Spinal cord (tissue), 10 donors: Measurements from ENCODE around the gene CPSF2. TPM values are rescaled to one million over a fixed set of nuclear protein-coding genes. Genes with fewer than 3 reads are reported as not detected.

Experiments used
- DNase-seq, 6 donors: peaks; one replicate each; pipeline versions ENCODE4 v3.0.0 to v3.0.0-alpha.2; 2013 to 2015; ENCODE audit warnings: low spot score in 6 of 6, low read depth in 4 of 6
- H3K27ac ChIP-seq: one replicate; pipeline ENCODE4 v1.5.1; 2013; ENCODE audit warnings: low read depth, low read length, control low read depth
- H3K27me3 ChIP-seq: one replicate; pipeline ENCODE4 v1.6.1; 2013; ENCODE audit warnings: low read length; ENCODE audit not compliant: control insufficient read depth, insufficient read depth
- H3K36me3 ChIP-seq: one replicate; pipeline ENCODE4 v1.6.1; 2013; ENCODE audit warnings: low read length; ENCODE audit not compliant: control insufficient read depth, insufficient read depth
- H3K4me1 ChIP-seq: one replicate; pipeline ENCODE4 v1.6.1; 2013; ENCODE audit warnings: low read length; ENCODE audit not compliant: control insufficient read depth, insufficient read depth
- H3K4me3 ChIP-seq: one replicate; pipeline ENCODE4 v1.5.1; 2013; ENCODE audit warnings: low read depth, low read length, control low read depth
- H3K9me3 ChIP-seq: one replicate; pipeline ENCODE4 v1.6.1; 2013; ENCODE audit warnings: low read length; ENCODE audit not compliant: control insufficient read depth, insufficient read depth
- WGBS: methylation state at CpG from one replicate; pipeline ENCODE4 v1.1.5; 2013; ENCODE audit warnings: missing lambda C conversion rate; ENCODE audit not compliant: insufficient coverage; 5-methylcytosine and 5-hydroxymethylcytosine counted together
- polyA plus RNA-seq, 2 donors: library from polyadenylated mRNA; unstranded; fragments of 120-200 nt; gene quantifications; one replicate each; pipeline ENCODE4 v1.2.1, GENCODE V29; 2013; ENCODE audit not compliant: insufficient read length in 2 of 2
- total RNA-seq, 2 donors: library from RNA; depleted of rRNA in 1 of 2; stranded (reverse); fragments of 120-200 nt in 1 of 2; fragments of >200 nt in 1 of 2; gene quantifications; one replicate each; pipeline versions ENCODE4 v1.2.3 to v1.2.4, GENCODE V29; 2013 to 2014
- donor health status: healthy.

Gene CPSF2
- total and polyA plus RNA-seq, 4 donors: 28.9 to 57.5 (median 48.1) TPM

DNA sequence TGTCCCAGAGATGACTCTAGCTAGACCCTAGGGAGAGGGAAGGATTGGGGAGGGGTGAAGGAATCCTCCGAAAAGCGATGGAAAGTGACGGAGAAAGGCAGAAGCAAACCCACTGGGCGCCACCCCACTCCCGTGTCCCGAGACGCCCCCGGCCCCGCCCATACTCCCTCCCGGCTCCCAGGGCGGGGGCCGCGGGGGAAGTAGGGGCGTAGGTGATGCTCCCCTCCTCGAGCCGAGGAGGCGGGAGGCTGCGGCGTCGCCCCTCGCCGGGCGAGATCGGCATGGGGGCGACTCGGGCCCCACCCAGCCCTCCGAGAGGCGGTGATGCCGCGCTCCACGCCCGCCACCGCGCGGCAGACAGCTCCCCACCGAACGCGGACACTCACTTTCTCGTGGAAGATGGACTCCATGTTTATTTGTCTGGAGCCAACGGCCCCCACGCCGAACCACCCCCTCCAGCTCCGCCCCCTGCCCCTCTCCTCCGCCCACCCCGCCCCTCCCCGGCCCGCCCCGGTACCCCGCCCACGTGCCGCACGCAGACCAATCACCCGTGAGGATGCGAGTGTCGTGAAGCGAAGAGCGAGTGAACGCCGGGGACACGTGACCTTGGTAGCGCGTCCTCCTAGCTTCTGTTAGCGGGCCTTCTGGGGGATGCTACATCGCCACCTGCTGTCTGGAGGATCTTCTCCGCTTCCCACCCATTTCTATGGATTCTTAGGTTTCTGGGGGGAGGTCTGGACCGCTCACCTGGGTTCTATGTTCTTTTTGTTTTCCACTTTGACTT lies 15.4 kb upstream of the CPSF2 start, which contains the start of gene ATXN3:
Gene ATXN3, minus strand, starts transcription at position 440 of the 784 bp plus-strand sequence. Its CDS starts 30 bp downstream, at position 410.
- H3K27ac ChIP-seq: peak within 1 kb of the TSS; percentile 82
- 0% methylated on average over 51 of the region's 66 CpGs for WGBS

DNA sequence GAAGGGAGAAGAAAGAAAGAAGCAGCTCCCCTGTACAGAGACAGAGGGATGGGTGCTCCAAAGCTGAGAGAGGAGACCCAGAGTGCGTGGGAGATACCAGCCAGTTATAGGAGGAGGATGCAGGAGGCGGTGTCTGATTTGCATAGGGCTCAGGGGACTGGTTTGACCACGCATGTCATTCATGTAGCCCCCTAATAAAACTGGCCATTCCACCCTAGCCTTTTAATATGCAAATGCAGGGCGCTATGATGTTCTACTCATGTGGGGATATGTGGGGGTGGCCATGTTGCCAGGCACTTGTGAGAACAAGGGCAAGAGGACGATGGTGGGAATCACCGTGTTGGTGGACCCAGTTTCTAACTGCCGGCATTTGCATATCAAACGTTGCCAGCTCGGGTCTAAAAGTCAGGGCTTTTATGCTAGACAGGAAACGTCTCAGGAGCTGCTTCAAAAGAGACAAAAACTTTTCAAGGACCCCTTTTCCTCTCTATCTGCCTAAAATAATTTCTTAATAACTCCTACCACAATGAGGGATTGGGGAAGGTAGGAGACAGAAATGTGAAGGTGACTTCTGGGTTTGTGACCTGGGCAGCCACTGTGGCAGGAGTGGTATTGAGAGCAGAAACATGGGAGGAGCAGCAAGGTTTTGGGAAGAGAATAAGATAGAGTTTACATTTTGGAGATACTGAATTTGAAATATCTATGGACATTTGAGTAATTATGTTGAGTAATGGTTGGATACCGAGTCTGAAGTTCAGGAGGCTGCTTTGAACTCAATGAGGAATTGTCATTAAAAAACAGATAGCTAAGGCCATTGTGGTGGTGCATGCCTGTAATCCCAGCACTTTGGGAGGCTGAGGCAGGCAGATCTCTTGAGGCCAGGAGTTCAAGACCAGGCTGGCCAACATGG lies 13.2 kb upstream of the CPSF2 start:
- Histone ChIP-seq H3K4me1 (peaks cover 10% of the 10 kb centered on the region), H3K36me3 (no peaks in the 10 kb centered on the region), H3K27ac (no peak overlapping the region), H3K27me3 (no peaks in the 10 kb centered on the region), H3K4me3 (no peak overlapping the region), H3K9me3 (no peaks in the 10 kb centered on the region)
- 6% methylated on average over 8 of the region's 11 CpGs for WGBS
- DNase-seq: peak in 1 of 6 donors; percentile 19

More for the DNA sequence above, 15.4 kb upstream of the CPSF2 start, which contains the start of gene ATXN3:
- H3K36me3 ChIP-seq: no peaks in the 10 kb centered on the region
- peak within 1 kb of the TSS; percentile 87 for H3K4me3 ChIP-seq
- no peaks in the 10 kb centered on the region for H3K9me3 ChIP-seq
- DNase-seq: peak; percentile 80 to 99 (median 96)
- H3K27me3 ChIP-seq: no peaks in the 10 kb centered on the region
- peaks cover 13% of the 10 kb centered on the region for H3K4me1 ChIP-seq

DNA sequence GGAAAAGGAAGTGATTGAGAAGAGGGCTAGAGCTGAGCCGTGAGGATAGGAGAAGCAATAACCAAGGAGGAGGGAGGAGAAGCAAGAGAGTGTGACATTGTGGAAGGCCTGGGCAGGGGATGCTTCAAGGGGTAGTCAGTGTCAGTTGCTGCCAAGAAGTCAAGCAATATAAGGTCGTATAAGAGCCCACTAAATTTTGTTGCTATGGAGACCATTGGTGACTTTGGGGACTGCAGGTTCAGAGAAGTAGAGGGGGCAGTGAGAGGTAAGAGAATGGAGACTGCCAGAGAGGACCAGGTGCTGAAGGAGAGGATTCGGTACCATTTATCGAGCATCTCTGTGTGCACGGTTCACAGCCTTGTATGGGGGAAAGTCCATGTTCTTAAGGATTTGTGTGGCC lies 12.3 kb upstream of the CPSF2 start:
- H3K4me3 ChIP-seq: no peak overlapping the region
- H3K4me1 ChIP-seq: peaks cover 10% of the 10 kb centered on the region
- H3K9me3 ChIP-seq: no peaks in the 10 kb centered on the region
- no peak overlapping the region for H3K27ac ChIP-seq
- no peak for DNase-seq
- no peaks in the 10 kb centered on the region for H3K27me3 ChIP-seq
- H3K36me3 ChIP-seq: no peaks in the 10 kb centered on the region
- 75% methylated on average over 5 of the region's 5 CpGs for WGBS

DNA sequence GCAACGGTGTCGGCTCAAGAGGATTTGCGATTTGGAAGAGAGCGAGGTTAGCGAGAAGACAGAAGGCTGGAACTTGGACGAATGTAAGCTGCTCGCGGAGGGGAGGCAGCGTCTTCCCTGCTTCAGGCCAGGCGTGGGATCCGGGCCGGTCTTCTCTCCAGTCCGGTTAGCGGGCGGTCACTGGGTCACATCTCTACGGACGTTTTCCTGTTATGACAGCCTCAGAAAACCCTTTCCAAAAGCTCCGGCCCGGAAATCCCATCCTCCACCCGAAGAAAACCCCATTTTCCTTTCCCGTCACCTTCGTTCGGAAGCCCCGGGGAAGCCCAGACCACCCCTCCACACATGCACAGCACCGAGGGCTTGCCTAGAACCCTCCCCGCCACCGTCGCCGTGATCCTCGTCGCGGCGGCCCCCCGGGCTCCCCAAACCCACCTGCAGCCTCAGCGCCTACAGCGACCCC lies 531 bp upstream of the CPSF2 start:
- no peaks in the 10 kb centered on the region for H3K9me3 ChIP-seq
- peak overlapping the region; percentile 95 for H3K4me3 ChIP-seq
- DNase-seq: peak in 2 of 6 donors; percentile 43 to 70
- no peaks in the 10 kb centered on the region for H3K27me3 ChIP-seq
- H3K27ac ChIP-seq: peak overlapping the region; percentile 96
- 0% methylated on average over 36 of the region's 36 CpGs for WGBS
- peaks cover 19% of the 10 kb centered on the region for H3K4me1 ChIP-seq
- peaks cover 8% of the 10 kb centered on the region for H3K36me3 ChIP-seq

DNA sequence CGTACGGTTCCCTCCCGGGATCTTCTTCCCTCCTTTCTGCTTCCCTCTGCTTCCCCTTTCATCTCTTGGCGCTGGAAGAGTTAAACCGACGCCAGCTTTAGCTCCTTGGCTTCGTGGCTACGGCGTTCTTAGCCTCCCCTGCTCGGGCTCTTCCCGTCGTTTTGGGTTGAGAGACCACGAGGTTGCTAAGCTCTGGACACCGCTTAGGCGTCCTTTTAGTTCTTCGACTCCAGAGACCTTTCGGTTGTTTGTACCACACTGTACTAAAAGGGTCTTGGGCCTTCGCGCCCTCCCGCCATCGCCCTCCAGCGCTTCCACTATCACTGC lies 545 bp downstream of the CPSF2 start:
- Histone ChIP-seq H3K27ac (peak overlapping the region; percentile 96), H3K9me3 (no peaks in the 10 kb centered on the region), H3K4me1 (peaks cover 19% of the 10 kb centered on the region), H3K36me3 (peaks cover 10% of the 10 kb centered on the region), H3K4me3 (peak overlapping the region; percentile 95), H3K27me3 (no peaks in the 10 kb centered on the region)
- peak; percentile 32 to 89 (median 54) for DNase-seq
- WGBS: 0% methylated on average over 22 of the region's 22 CpGs

DNA sequence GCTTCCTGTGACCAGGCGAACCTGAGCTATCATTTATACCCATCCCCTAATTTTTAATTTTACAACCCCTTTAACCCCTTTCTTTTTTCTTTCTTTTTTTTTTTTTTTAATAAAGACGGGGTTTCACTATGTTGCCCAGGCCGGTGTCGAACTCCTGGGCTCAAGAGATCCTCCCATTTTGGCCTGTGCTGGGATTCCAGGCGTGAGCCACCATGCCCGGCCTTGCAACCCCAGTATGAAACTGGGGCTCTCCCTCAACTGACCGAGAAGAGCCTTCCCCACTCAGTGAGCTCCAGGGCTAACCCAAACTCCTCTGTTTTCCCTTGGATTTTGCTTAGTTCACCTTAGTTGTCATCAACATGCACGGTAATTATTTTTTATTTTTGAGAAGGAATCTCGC lies 992 bp downstream of the CPSF2 start:
- no peaks in the 10 kb centered on the region for H3K27me3 ChIP-seq
- peak overlapping the region; percentile 96 for H3K27ac ChIP-seq
- no peaks in the 10 kb centered on the region for H3K9me3 ChIP-seq
- H3K36me3 ChIP-seq: peaks cover 11% of the 10 kb centered on the region
- peak in 1 of 6 donors; percentile 3 for DNase-seq
- peaks cover 19% of the 10 kb centered on the region for H3K4me1 ChIP-seq
- peak overlapping the region; percentile 95 for H3K4me3 ChIP-seq
- 44% methylated on average over 7 of the region's 9 CpGs for WGBS

DNA sequence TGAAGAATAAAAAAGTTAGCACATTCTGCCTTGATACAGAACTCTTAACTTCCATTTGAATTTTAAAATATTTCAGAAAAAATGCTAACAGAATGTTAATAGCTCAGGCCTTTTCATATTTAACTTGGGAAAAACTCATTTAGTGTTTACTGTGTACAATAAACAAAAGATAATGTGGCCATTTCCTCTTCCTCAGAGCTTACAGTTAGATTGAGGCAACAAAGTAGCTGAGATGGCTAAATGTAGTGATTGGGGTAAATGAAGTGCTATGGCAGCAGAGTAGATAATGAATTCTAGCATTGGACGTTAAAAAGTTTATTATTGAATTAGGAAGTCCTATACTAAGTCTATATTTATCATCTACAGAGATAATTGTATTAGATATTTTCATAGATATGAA lies 12.7 kb downstream of the CPSF2 start:
- DNase-seq: no peak
- Histone ChIP-seq H3K4me1 (no peaks in the 10 kb centered on the region), H3K4me3 (no peak overlapping the region), H3K36me3 (peaks cover 24% of the 10 kb centered on the region), H3K9me3 (no peaks in the 10 kb centered on the region), H3K27me3 (no peaks in the 10 kb centered on the region), H3K27ac (no peak overlapping the region)
- no CpG with 5 or more reads among the region's 1 CpG for WGBS

DNA sequence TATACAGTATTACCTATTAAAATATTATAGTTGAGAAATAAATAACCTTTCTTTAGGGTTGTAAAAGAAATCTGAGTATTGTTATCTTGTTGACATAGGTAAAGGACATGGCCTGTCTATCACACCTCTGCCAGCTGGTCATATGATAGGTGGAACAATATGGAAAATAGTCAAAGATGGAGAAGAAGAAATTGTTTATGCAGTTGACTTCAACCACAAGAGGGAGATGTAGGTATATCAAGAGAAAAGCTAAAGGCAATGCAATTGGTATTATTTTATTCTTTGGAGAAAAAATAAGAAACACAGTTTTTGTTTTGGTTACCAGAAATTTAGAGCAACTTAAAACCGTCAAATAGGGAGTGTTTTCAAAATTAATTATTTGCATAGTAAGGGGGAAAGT lies 13.5 kb downstream of the CPSF2 start:
- Histone ChIP-seq H3K36me3 (peaks cover 27% of the 10 kb centered on the region), H3K4me1 (no peaks in the 10 kb centered on the region), H3K27me3 (no peaks in the 10 kb centered on the region), H3K27ac (no peak overlapping the region), H3K9me3 (no peaks in the 10 kb centered on the region), H3K4me3 (no peak overlapping the region)
- DNase-seq: peak in 4 of 6 donors; percentile 23 to 90 (median 48)
- no CpG with 5 or more reads among the region's 1 CpG for WGBS

DNA sequence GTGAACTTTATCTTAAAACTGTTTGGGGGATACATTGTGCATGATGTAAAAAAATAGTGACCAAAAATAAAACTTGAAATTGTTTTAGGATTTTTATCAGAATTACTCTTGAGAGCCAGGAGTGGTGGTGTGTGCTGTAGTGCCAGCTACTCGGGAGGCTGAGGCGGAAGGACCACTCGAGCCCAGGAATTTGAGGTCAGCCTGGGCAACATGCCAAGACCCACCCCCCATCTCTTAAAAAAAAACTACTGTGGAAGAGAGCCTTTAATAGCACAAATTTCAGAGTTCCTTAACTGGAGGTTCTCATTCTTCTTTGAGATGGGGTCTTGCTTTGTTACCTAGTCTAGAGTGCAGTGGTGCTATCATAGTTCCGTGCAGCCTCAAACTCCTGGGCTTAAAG lies 21.5 kb downstream of the CPSF2 start:
- DNase-seq: no peak

More for the DNA sequence above, 21.5 kb downstream of the CPSF2 start:
- WGBS: no CpG with 5 or more reads among the region's 4 CpGs
- H3K36me3 ChIP-seq: peaks cover 28% of the 10 kb centered on the region
- H3K9me3 ChIP-seq: no peaks in the 10 kb centered on the region
- H3K27me3 ChIP-seq: no peaks in the 10 kb centered on the region
- no peak overlapping the region for H3K27ac ChIP-seq
- H3K4me1 ChIP-seq: no peaks in the 10 kb centered on the region
- H3K4me3 ChIP-seq: no peak overlapping the region
